Mesendoderm (in vitro differentiated cells): ENCODE results near the gene CCDC136.

Experiments used
- DNase-seq: peaks from one replicate; pipeline ENCODE4 v3.0.0; 2013
- H2AK5ac ChIP-seq: 2 replicates; pipeline ENCODE4 v1.6.1; 2013; ENCODE audit warnings: low read length, inconsistent platforms
- H2BK120ac ChIP-seq: 2 replicates; pipeline ENCODE4 v1.6.1; 2013; ENCODE audit warnings: low read depth, mild to moderate bottlenecking, low read length, moderate library complexity, mixed read lengths
- H2BK15ac ChIP-seq: replicated peaks from 2 replicates; pipeline ENCODE4 v1.6.1; 2013; ENCODE audit warnings: low read depth, mild to moderate bottlenecking, moderate library complexity
- H2BK5ac ChIP-seq: 2 replicates; pipeline ENCODE4 v1.6.1; 2013; ENCODE audit warnings: low read length, inconsistent platforms
- H3K18ac ChIP-seq: 2 replicates; pipeline ENCODE4 v1.6.1; 2013; ENCODE audit warnings: mild to moderate bottlenecking, low read length, mixed read lengths
- H3K23ac ChIP-seq: one replicate; pipeline ENCODE4 v1.6.1; 2013; ENCODE audit warnings: low read length
- H3K27ac ChIP-seq: 2 replicates; pipeline ENCODE4 v1.5.1; 2013; ENCODE audit warnings: low read depth, mild to moderate bottlenecking, inconsistent platforms, low read length, moderate library complexity
- H3K27me3 ChIP-seq: 2 replicates; pipeline ENCODE4 v1.6.1; 2013; ENCODE audit warnings: low read length, control low read depth, mild to moderate bottlenecking, inconsistent platforms; ENCODE audit not compliant: insufficient read depth, poor library complexity
- H3K36me3 ChIP-seq: 2 replicates; pipeline ENCODE4 v1.6.1; 2013; ENCODE audit warnings: low read length, inconsistent platforms; ENCODE audit not compliant: control insufficient read depth, insufficient read depth
- H3K4ac ChIP-seq: one replicate; pipeline ENCODE4 v1.6.1; 2013; ENCODE audit warnings: low read depth, mild to moderate bottlenecking, low read length, moderate library complexity
- H3K4me1 ChIP-seq: 2 replicates; pipeline ENCODE4 v1.6.1; 2013; ENCODE audit warnings: low read depth, low read length, inconsistent platforms; ENCODE audit not compliant: control insufficient read depth
- H3K4me2 ChIP-seq: 2 replicates; pipeline ENCODE4 v1.6.1; 2013; ENCODE audit warnings: low read length
- H3K4me3 ChIP-seq: 2 replicates; pipeline ENCODE4 v1.5.1; 2013; ENCODE audit warnings: mild to moderate bottlenecking, low read length
- H3K56ac ChIP-seq: one replicate; pipeline ENCODE4 v1.6.1; 2013; ENCODE audit warnings: low read length
- H3K79me1 ChIP-seq: 2 replicates; pipeline ENCODE4 v1.6.1; 2013; ENCODE audit warnings: low read length, inconsistent platforms
- H3K79me2 ChIP-seq: 2 replicates; pipeline ENCODE4 v1.6.1; 2013; ENCODE audit warnings: mild to moderate bottlenecking, low read length; ENCODE audit not compliant: control insufficient read depth, insufficient read depth
- H3K9ac ChIP-seq: 2 replicates; pipeline ENCODE4 v1.6.1; 2013; ENCODE audit warnings: low read length, inconsistent platforms
- H4K5ac ChIP-seq: one replicate; pipeline ENCODE4 v1.6.1; 2013; ENCODE audit warnings: low read length
- H4K8ac ChIP-seq: one replicate; pipeline ENCODE4 v1.6.1; 2013; ENCODE audit warnings: low read depth, mild to moderate bottlenecking, control low read depth, low read length, moderate library complexity
- WGBS: extraction: QIAGEN DNeasy Blood & Tissue Kit; methylation state at CpG from one replicate; pipeline ENCODE4 v1.1.7; 2013; ENCODE audit warnings: low lambda C conversion rate, missing lambda C conversion rate; ENCODE audit not compliant: insufficient coverage; ENCODE audit errors: extremely low coverage; 5-methylcytosine and 5-hydroxymethylcytosine counted together

The CCDC136 gene

DNA sequence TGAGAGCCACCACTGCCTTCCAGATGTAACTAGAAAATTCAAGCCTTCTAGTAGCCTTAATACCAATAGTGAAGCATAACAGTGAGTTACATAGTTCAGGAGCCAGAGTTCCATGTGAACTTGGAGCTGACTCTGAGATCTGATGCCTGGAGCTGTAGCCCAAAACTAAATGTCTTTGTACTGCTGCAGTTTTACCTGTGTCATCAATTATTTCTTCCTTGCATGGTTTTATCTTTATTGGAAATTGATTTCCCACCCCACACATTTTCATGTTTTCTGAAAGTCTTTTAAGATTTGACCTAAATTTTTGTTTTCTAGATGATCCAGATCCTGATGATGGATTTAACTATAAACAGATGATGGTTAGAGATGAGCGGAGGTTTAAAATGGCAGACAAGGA lies 33.2 kb upstream of the CCDC136 start:
- no peak overlapping the region for H2BK15ac ChIP-seq
- no peaks in the 10 kb centered on the region for H3K27me3 ChIP-seq
- peaks cover 15% of the 10 kb centered on the region for H3K79me1 ChIP-seq
- no peak overlapping the region for H3K4ac ChIP-seq
- no peak overlapping the region for H4K5ac ChIP-seq
- no peak overlapping the region for H3K18ac ChIP-seq
- H3K79me2 ChIP-seq: peaks cover 8% of the 10 kb centered on the region
- DNase-seq: no peak
- no peak overlapping the region for H3K4me3 ChIP-seq
- no peak overlapping the region for H3K23ac ChIP-seq
- no peaks in the 10 kb centered on the region for H3K4me1 ChIP-seq
- no peak overlapping the region for H4K8ac ChIP-seq
- H3K36me3 ChIP-seq: peaks cover 11% of the 10 kb centered on the region
- no peak overlapping the region for H3K56ac ChIP-seq
- H3K27ac ChIP-seq: no peak overlapping the region
- no peak overlapping the region for H3K4me2 ChIP-seq
- WGBS: no CpG with 5 or more reads among the region's 1 CpG
- H2AK5ac ChIP-seq: no peak overlapping the region
- H3K9ac ChIP-seq: no peak overlapping the region
- no peak overlapping the region for H2BK120ac ChIP-seq
- H2BK5ac ChIP-seq: no peak overlapping the region

DNA sequence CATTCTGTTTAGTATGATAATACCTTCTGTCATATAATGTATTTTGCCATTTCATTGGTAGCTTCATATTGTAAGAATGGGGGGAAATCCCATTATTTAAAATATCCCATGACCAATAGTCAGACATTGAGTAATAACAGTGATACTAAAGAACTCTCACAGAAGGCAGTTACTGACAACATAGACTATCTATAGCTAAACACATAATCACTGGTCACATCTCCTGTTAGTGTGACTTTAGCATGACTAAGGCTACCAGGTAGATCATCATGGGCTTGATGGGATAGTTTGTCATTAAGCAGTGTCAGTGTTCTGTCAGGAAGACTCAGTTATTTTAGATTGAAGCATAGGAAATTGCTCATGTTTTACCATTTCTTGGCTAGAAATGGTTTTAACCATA lies 32.5 kb upstream of the CCDC136 start:
- Histone ChIP-seq H3K27ac (no peak overlapping the region), H3K56ac (no peak overlapping the region), H3K4me1 (no peaks in the 10 kb centered on the region), H4K5ac (no peak overlapping the region), H2BK5ac (no peak overlapping the region), H2BK120ac (no peak overlapping the region), H3K4ac (no peak overlapping the region), H3K36me3 (peaks cover 9% of the 10 kb centered on the region), H3K4me2 (no peak overlapping the region), H4K8ac (no peak overlapping the region), H3K9ac (no peak overlapping the region), H3K27me3 (no peaks in the 10 kb centered on the region), H2BK15ac (no peak overlapping the region), H3K4me3 (no peak overlapping the region), H3K79me1 (peaks cover 11% of the 10 kb centered on the region), H3K23ac (no peak overlapping the region), H3K79me2 (peaks cover 5% of the 10 kb centered on the region), H3K18ac (no peak overlapping the region), H2AK5ac (no peak overlapping the region)
- no peak for DNase-seq

DNA sequence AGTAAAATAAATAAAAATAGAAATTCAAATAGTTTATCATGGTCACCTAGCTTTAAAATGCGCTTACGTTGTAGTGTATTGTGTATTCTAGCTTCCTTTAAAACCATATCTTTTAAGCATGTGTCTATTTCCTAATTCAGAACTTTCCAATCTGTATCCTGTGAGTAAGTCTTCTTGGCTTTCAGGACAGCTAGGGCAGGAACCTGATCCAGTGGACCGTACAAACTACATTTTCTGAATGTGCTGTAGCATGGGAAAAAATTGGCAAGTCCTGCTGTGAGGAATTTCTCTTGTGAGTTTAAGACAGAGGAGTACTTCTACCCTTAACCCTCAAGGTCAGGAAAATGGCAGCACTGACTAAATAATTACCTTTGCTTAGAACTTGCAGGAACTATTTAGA lies 28.2 kb upstream of the CCDC136 start:
- Histone ChIP-seq H3K27ac (no peak overlapping the region), H4K5ac (no peak overlapping the region), H3K79me2 (no peaks in the 10 kb centered on the region), H3K18ac (no peak overlapping the region), H3K79me1 (peaks cover 3% of the 10 kb centered on the region), H3K4me2 (no peak overlapping the region), H3K4me1 (no peaks in the 10 kb centered on the region), H2BK120ac (no peak overlapping the region), H4K8ac (no peak overlapping the region), H3K9ac (no peak overlapping the region), H3K4me3 (no peak overlapping the region), H2BK5ac (no peak overlapping the region), H2BK15ac (no peak overlapping the region), H3K27me3 (no peaks in the 10 kb centered on the region), H3K23ac (no peak overlapping the region), H3K56ac (no peak overlapping the region), H3K36me3 (peaks cover 9% of the 10 kb centered on the region), H2AK5ac (no peak overlapping the region), H3K4ac (no peak overlapping the region)
- DNase-seq: no peak
- no CpG with 5 or more reads among the region's 3 CpGs for WGBS

DNA sequence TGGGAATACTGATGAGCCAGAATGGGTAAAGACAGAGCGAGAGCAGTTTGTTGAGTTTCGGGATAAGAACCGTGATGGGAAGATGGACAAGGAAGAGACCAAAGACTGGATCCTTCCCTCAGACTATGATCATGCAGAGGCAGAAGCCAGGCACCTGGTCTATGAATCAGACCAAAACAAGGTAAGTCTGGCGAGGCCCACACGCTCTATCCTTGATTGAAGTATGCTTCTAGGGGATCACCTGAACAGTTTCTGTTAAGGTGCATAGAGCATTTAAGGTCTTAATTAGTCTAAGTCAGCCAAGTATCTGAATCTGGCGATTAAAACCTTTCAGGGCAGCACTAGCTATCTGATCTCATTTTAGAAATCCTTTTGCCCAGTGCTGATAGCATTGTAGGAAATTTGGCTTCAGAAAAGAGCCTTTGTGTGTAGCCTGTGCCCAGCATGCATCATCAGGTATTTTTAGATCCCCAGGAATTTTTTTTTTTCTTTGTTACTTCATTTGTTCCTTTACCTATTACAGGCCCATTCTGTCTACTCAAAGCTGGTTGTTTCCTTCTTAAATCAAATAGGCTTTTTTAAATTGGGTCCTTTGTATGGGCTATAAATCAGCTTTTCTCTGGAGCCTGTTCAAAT lies 24.2 kb upstream of the CCDC136 start:
- H3K18ac ChIP-seq: no peak overlapping the region
- H3K4me3 ChIP-seq: no peak overlapping the region
- H3K4me1 ChIP-seq: no peaks in the 10 kb centered on the region
- no peak for DNase-seq
- H3K56ac ChIP-seq: no peak overlapping the region
- no peak overlapping the region for H2AK5ac ChIP-seq
- H3K79me1 ChIP-seq: peaks cover 3% of the 10 kb centered on the region
- no CpG with 5 or more reads among the region's 6 CpGs for WGBS
- no peak overlapping the region for H3K9ac ChIP-seq
- no peak overlapping the region for H2BK120ac ChIP-seq
- no peaks in the 10 kb centered on the region for H3K79me2 ChIP-seq
- peaks cover 13% of the 10 kb centered on the region for H3K36me3 ChIP-seq
- H4K8ac ChIP-seq: no peak overlapping the region
- H3K4ac ChIP-seq: no peak overlapping the region
- H2BK5ac ChIP-seq: no peak overlapping the region
- H4K5ac ChIP-seq: no peak overlapping the region
- no peak overlapping the region for H3K4me2 ChIP-seq
- no peak overlapping the region for H3K23ac ChIP-seq
- H3K27me3 ChIP-seq: no peaks in the 10 kb centered on the region
- H3K27ac ChIP-seq: no peak overlapping the region
- no peak overlapping the region for H2BK15ac ChIP-seq

DNA sequence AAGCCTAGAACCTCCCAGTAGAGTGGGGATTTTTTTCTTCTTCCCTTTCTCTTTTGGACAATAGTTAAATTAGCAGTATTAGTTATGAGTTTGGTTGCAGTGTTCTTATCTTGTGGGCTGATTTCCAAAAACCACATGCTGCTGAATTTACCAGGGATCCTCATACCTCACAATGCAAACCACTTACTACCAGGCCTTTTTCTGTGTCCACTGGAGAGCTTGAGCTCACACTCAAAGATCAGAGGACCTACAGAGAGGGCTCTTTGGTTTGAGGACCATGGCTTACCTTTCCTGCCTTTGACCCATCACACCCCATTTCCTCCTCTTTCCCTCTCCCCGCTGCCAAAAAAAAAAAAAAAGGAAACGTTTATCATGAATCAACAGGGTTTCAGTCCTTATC lies 21.5 kb upstream of the CCDC136 start:
- Histone ChIP-seq H3K23ac (no peak overlapping the region), H3K27ac (no peak overlapping the region), H3K27me3 (no peaks in the 10 kb centered on the region), H3K4ac (no peak overlapping the region), H3K18ac (no peak overlapping the region), H2BK15ac (no peak overlapping the region), H3K79me1 (peaks cover 3% of the 10 kb centered on the region), H2BK5ac (no peak overlapping the region), H3K4me1 (no peaks in the 10 kb centered on the region), H3K9ac (no peak overlapping the region), H3K79me2 (no peaks in the 10 kb centered on the region), H3K4me2 (no peak overlapping the region), H2AK5ac (no peak overlapping the region), H2BK120ac (no peak overlapping the region), H4K8ac (no peak overlapping the region), H4K5ac (no peak overlapping the region), H3K36me3 (peaks cover 11% of the 10 kb centered on the region), H3K56ac (no peak overlapping the region), H3K4me3 (no peak overlapping the region)
- no peak for DNase-seq
- WGBS: no CpG with 5 or more reads among the region's 2 CpGs

DNA sequence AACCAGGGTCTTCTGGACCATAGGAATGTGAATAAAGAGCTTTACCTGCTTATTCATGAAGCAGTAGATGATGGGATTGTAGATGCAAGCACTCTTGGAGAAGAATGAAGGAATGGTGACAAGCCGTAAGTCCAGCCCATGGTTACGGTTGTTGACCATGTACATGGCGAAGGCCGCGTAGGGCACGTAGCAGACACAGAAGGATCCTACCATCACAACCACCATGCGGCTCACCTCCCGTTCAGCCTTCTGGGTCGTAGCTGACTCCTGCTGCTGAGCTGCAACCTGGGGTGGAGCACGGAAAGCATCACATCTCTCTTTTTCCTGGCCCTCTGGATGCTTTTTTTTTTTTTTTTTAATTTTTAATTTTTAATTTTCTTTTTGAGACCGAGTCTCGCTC lies 18.2 kb upstream of the CCDC136 start:
- H3K27ac ChIP-seq: no peak overlapping the region
- no peak overlapping the region for H3K4me2 ChIP-seq
- H3K4me3 ChIP-seq: no peak overlapping the region
- H2BK5ac ChIP-seq: no peak overlapping the region
- DNase-seq: no peak
- WGBS: no CpG with 5 or more reads among the region's 12 CpGs
- no peaks in the 10 kb centered on the region for H3K27me3 ChIP-seq
- H4K5ac ChIP-seq: no peak overlapping the region
- H3K79me1 ChIP-seq: no peaks in the 10 kb centered on the region
- H3K9ac ChIP-seq: no peak overlapping the region
- H3K4ac ChIP-seq: no peak overlapping the region
- H2AK5ac ChIP-seq: no peak overlapping the region
- no peak overlapping the region for H3K56ac ChIP-seq
- H3K23ac ChIP-seq: no peak overlapping the region
- no peaks in the 10 kb centered on the region for H3K4me1 ChIP-seq
- H4K8ac ChIP-seq: no peak overlapping the region
- H2BK15ac ChIP-seq: no peak overlapping the region
- H3K36me3 ChIP-seq: peaks cover 4% of the 10 kb centered on the region
- H3K79me2 ChIP-seq: no peaks in the 10 kb centered on the region
- no peak overlapping the region for H2BK120ac ChIP-seq
- no peak overlapping the region for H3K18ac ChIP-seq
